GM19397 (cell line): ENCODE data around the gene MKI67.
"Not testable (repeated sequence)": the region's sequence is repeated elsewhere in the genome, so short reads cannot be mapped to it uniquely, and the experiment has no call there.

Source experiments
- ATAC-seq: cut with Tn5 transposase; IDR thresholded peaks from one replicate; pipeline ENCODE4 v1.9.1; 2021; ENCODE audit warnings: mild to moderate bottlenecking, moderate library complexity; ENCODE audit not compliant: unreplicated experiment

The MKI67 gene

GRCh38 chr10:128113026-128113425, 13.2 kb downstream of the MKI67 start:
- ATAC-seq = no peak

- no peak for ATAC-seq
Measured at GRCh38 chr10:128111696-128112095, 14.5 kb downstream of the MKI67 start.

- no peak for ATAC-seq
Measured at GRCh38 chr10:128110339-128110738, 15.9 kb downstream of the MKI67 start.

GRCh38 chr10:128109707-128110106, 16.5 kb downstream of the MKI67 start:
- no peak for ATAC-seq

GRCh38 chr10:128105383-128105782, 20.8 kb downstream of the MKI67 start:
- no peak for ATAC-seq

- ATAC-seq = no peak
Measured at GRCh38 chr10:128103229-128103714, 23.0 kb downstream of the MKI67 start.

- ATAC-seq = no peak
Measured at GRCh38 chr10:128102480-128103228, 23.6 kb downstream of the MKI67 start.

GRCh38 chr10:128101901-128102300, 24.3 kb downstream of the MKI67 start:
- no peak for ATAC-seq

- ATAC-seq = no peak
Measured at GRCh38 chr10:128099901-128100300, 26.3 kb downstream of the MKI67 start.

- ATAC-seq = no peak
Measured at GRCh38 chr10:128098631-128099030, 27.6 kb downstream of the MKI67 start.

GRCh38 chr10:128097783-128098182, 28.4 kb downstream of the MKI67 start:
- ATAC-seq = no peak

- no peak for ATAC-seq
Measured at GRCh38 chr10:128096486-128097199, 29.6 kb downstream of the MKI67 start.

GRCh38 chr10:128095753-128096469, 30.3 kb downstream of the MKI67 start:
- no peak for ATAC-seq

- ATAC-seq = no peak
Measured at GRCh38 chr10:128095027-128095752, 31.0 kb downstream of the MKI67 start.

- not testable (repeated sequence) for ATAC-seq
Measured at GRCh38 chr10:128094596-128094995, 31.6 kb downstream of the MKI67 start.

GRCh38 chr10:128092454-128092853, 33.8 kb downstream of the MKI67 start:
- no peak for ATAC-seq

GRCh38 chr10:128091636-128092210, 34.5 kb downstream of the MKI67 start:
- no peak for ATAC-seq

- no peak for ATAC-seq
Measured at GRCh38 chr10:128087884-128088709, 38.1 kb downstream of the MKI67 start.

GRCh38 chr10:128087146-128087883, 38.9 kb downstream of the MKI67 start:
- ATAC-seq = no peak
